K562 (cell line): ENCODE measurements around the gene NKIRAS2. TPM values are rescaled to one million over a fixed set of nuclear protein-coding genes. Genes with fewer than 3 reads are reported as not detected.

Experiments
- ATAC-seq: fragments of 200-7000 bp; cut with Tn5 transposase; 3 replicates; pipeline ENCODE4 v1.9.1; 2020; ENCODE audit warnings: moderate library complexity
- BruUV-seq: library from RNA; stranded (reverse); fragments of 400-500 nt; replicated peaks from 2 replicates; lab custom pipeline; 2021; lab: Mats Ljungman, UMichigan
- CTCF ChIA-PET: fragments of 300-600 bp; formaldehyde crosslinking; extraction: SDS; loops from one replicate; lab custom pipeline; 2021; ENCODE audit warnings: low intra/inter-chr PET ratio; lab: Yijun Ruan, JAX
- POLR2A ChIA-PET: fragments of 300-600, 350-650 bp; sonication (Branson Sonifier 250); formaldehyde crosslinking; extraction: SDS; loops from one replicate; lab custom pipeline; 2021; ENCODE audit warnings: antibody characterized with exemption, inconsistent platforms; lab: Yijun Ruan, JAX
- DNase-seq, 4 experiments: peaks; one replicate each; pipeline versions ENCODE4 v3.0.0 to v3.0.0-alpha.2; 2011 to 2018; ENCODE audit warnings: low spot score in 3 of 4, mixed read lengths in 3 of 4; ENCODE audit errors: extremely low read depth in 1 of 4
- FAIRE-seq: peaks from 2 replicates; lab custom pipeline; 2011; peaks lifted over from hg19 to GRCh38; lab: Jason Lieb, UNC
- H2AFZ ChIP-seq: 2 replicates; pipeline ENCODE4 v1.6.0; 2011; ENCODE audit warnings: low read depth, low read length, control low read depth, inconsistent platforms
- H3K27ac ChIP-seq: fragments of 200-600 bp; 3 replicates; pipeline ENCODE4 v1.8.0; 2011; ENCODE audit warnings: low read depth, mild to moderate bottlenecking, control low read depth, inconsistent platforms, low read length, moderate library complexity, mixed read lengths; ENCODE audit errors: extremely low read depth
- H3K27me3 ChIP-seq, 2 experiments: fragments of 300-600 bp in 1 of 2; 2 replicates in 1 of 2; 3 replicates in 1 of 2; pipeline versions ENCODE4 v1.6.0 to v1.8.0; 2011; ENCODE audit warnings: inconsistent platforms in 2 of 2, low read length in 2 of 2, mild to moderate bottlenecking in 1 of 2, mixed read lengths in 1 of 2, moderate library complexity in 1 of 2; ENCODE audit not compliant: control insufficient read depth in 2 of 2, insufficient read depth in 2 of 2
- H3K36me3 ChIP-seq: fragments of 300-600 bp; 3 replicates; pipeline ENCODE4 v1.8.0; 2011; ENCODE audit warnings: mild to moderate bottlenecking, low read length, inconsistent platforms; ENCODE audit not compliant: control insufficient read depth, insufficient read depth
- H3K4me1 ChIP-seq, 2 experiments: fragments of 200-600 bp in 1 of 2; replicated peaks in 1 of 2; 2 replicates in 1 of 2; 3 replicates in 1 of 2; pipeline versions ENCODE4 v1.5.1 to v1.8.0; 2011; ENCODE audit warnings: inconsistent platforms in 2 of 2, low read length in 2 of 2, mild to moderate bottlenecking in 1 of 2, mixed read lengths in 1 of 2, moderate library complexity in 1 of 2; ENCODE audit not compliant: control insufficient read depth in 2 of 2, insufficient read depth in 2 of 2
- H3K4me2 ChIP-seq: 2 replicates; pipeline ENCODE4 v1.6.1; 2011; ENCODE audit warnings: low read length, control low read depth, inconsistent platforms, mixed read lengths; ENCODE audit not compliant: insufficient read depth
- H3K4me3 ChIP-seq: fragments of 200-600 bp; sonication (generic), shearing (Covaris generic); 2 replicates; pipeline ENCODE4 v1.5.1; 2016; ENCODE audit warnings: control low read depth, inconsistent platforms
- H3K79me2 ChIP-seq: fragments of 200-600 bp; 3 replicates; pipeline ENCODE4 v1.8.0; 2011; ENCODE audit warnings: low read length, inconsistent platforms; ENCODE audit not compliant: control insufficient read depth, insufficient read depth
- H3K9ac ChIP-seq, 2 experiments: 2 replicates each; pipeline versions ENCODE4 v1.6.0 to v1.6.1; 2011; ENCODE audit warnings: low read depth in 2 of 2, low read length in 2 of 2, control low read depth in 1 of 2, inconsistent platforms in 1 of 2, mild to moderate bottlenecking in 1 of 2, mixed read lengths in 1 of 2; ENCODE audit not compliant: insufficient read depth in 1 of 2
- H3K9me1 ChIP-seq: one replicate; pipeline ENCODE4 v1.6.0; 2011; ENCODE audit warnings: inconsistent platforms, mild to moderate bottlenecking, low read length, moderate library complexity; ENCODE audit not compliant: control insufficient read depth, insufficient read depth
- H3K9me3 ChIP-seq: replicated peaks from 2 replicates; pipeline ENCODE4 v1.5.1; 2011; ENCODE audit warnings: low read depth, low read length, inconsistent platforms; ENCODE audit not compliant: control insufficient read depth, insufficient read depth
- H4K20me1 ChIP-seq: replicated peaks from 2 replicates; pipeline ENCODE4 v1.6.1; 2011; ENCODE audit warnings: low read length, inconsistent platforms, mixed read lengths; ENCODE audit not compliant: control insufficient read depth, insufficient read depth
- CEBPG ChIP-seq, 3 experiments: fragments of 200-800 bp in 1 of 3; sonication (Bioruptor generic) in 1 of 3; sonication (generic) in 1 of 3; formaldehyde crosslinking in 1 of 3; IDR thresholded peaks in 2 of 3; conservative IDR thresholded peaks in 1 of 3; 2 replicates each; pipeline versions ENCODE4 v1.6.1 to v1.8.0; 2016 to 2022; ENCODE audit warnings: missing compliant biosample characterization in 2 of 3, missing genetic modification characterization in 2 of 3, mild to moderate bottlenecking in 1 of 3, missing genetic modification reagents in 1 of 3
- HDAC3 ChIP-seq: fragments of 450-650 bp; IDR thresholded peaks from 2 replicates; pipeline ENCODE4 v1.6.1; 2018; ENCODE audit warnings: borderline replicate concordance, mild to moderate bottlenecking, moderate library complexity; ENCODE audit not compliant: partially characterized antibody
- WGBS: fragments of 100-300 bp; shearing (Covaris generic); methylation state at CpG from one replicate; pipeline ENCODE4 v1.1.6; 2016; ENCODE audit warnings: low coverage, mixed read lengths; ENCODE audit not compliant: insufficient coverage; ENCODE audit errors: missing lambda C conversion rate; 5-methylcytosine and 5-hydroxymethylcytosine counted together
- in situ Hi-C: fragments of 300-500 bp; cut with MboI; formaldehyde crosslinking; loops from 4 replicates; pipeline ENCODE4 v1.15.0; 2018; ENCODE audit warnings: inconsistent platforms, mixed read lengths
- intact Hi-C: fragments of 100-400 bp; cut with micrococcal nuclease; formaldehyde crosslinking; loops from 2 replicates; pipeline ENCODE4 v1.14.2; 2022
- polyA plus RNA-seq, 8 experiments: library from polyadenylated mRNA; depleted of rRNA in 4 of 8; stranded (reverse) in 5 of 8; unstranded in 3 of 8; fragments of >200 nt; fragmentation: Nextera tagmentation in 2 of 8; fragmentation: Illumina TruSeq in 1 of 8; extraction: Ambion mirVana in 2 of 8; extraction: Trizol in 1 of 8; gene quantifications; 2 replicates each; pipeline versions ENCODE4 v1.2.1 to v1.2.3, GENCODE V29; 2011 to 2014; ENCODE audit warnings: inconsistent platforms in 1 of 8, missing spikeins in 1 of 8
- total RNA-seq, 7 experiments: library from RNA; depleted of rRNA in 6 of 7; stranded (reverse); fragments of >200 nt in 6 of 7; fragmentation: Illumina TruSeq in 2 of 7; extraction: Trizol in 2 of 7; gene quantifications; 2 replicates each; pipeline versions ENCODE4 v1.2.1 to v1.2.3, GENCODE V29; 2011 to 2021; ENCODE audit warnings: low replicate concordance in 1 of 7

NKIRAS2 gene
- total and polyA plus RNA-seq, 9 of the 15 experiments (the other 6 are each of a cell fraction or from before 2014, with no cell fraction given) = 10.1 to 65.5 (median 29.8) TPM

GRCh38 chr17:42052346-42052877, 32.5 kb downstream of the NKIRAS2 start (continued):
- no peak for TF ChIP-seq CEBPG (CRISPR knock-in tag; IDR thresholded peaks at IDR 0.05)
- TF ChIP-seq CEBPG (tag; conservative IDR thresholded peaks at IDR 0.05 in 1 of 2, IDR thresholded peaks at IDR 0.05 in 1 of 2) = no peak
- TF ChIP-seq, all 486 proteins: peak for 0

DNA sequence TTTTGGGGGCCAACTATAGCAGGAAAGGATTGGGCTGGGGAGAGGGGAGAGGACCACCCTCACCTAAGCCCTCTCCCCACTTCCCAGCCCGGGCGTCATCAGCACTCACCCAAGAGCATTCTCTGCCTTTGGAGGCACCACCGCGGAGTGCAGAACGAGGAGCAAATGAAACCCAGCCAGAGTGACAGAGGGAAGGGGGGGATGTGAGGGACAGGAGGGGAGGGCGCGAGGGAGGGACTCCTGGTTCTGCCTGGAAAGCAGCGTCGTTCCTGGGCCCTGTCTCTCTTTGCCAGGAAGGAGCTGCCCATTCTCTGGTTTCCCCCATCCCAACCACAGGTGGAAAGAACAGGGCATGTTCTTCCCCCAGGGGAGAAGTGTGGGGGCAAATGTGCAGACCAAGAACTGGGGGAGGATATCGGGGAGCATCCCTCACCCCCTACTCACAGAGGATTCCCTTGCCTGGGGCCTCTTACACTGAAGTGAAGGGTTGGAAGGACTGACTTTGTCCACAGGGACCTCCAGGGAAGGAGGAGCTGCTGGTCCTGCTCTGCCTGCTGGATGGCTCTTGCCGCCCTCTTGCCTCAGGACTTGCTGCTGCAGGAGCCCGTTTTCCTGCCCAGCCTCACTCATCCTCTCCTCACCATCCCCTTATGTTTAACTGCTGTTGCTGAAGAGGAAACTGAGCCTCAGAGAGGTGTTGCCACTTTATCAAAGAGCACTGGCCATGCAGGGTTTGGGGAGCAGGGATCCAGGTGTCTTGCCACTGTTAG, 34.0 kb downstream of the NKIRAS2 start:
- WGBS = 3% methylated on average over 10 of the region's 12 CpGs
- H3K9me1 ChIP-seq = no peaks in the 10 kb centered on the region
- DNase-seq (no peak), ATAC-seq (no peak), FAIRE-seq (no peak)
- no peak overlapping the region for H2AFZ ChIP-seq
- CTCF ChIA-PET = no interaction called here
- H3K27ac ChIP-seq = no peak overlapping the region
- in situ Hi-C loops = no loop called here
- POLR2A ChIA-PET = interaction anchor here (0.9 to 1.0 kb wide), 2 partner anchors 27 to 36 kb away, joined by 3 to 4 read pairs; no protein-coding TSS in a partner anchor
- BruUV-seq = no TSS peak
- no peaks in the 10 kb centered on the region for H3K79me2 ChIP-seq
- H3K4me1 ChIP-seq = peaks cover 3 to 18% of the 10 kb centered on the region in 2 experiments; a peak in 3 of 5 replicates
- H3K4me3 ChIP-seq = no peak overlapping the region
- no peaks in the 10 kb centered on the region for H4K20me1 ChIP-seq
- no peaks in the 10 kb centered on the region for H3K9me3 ChIP-seq
- no peaks in the 10 kb centered on the region for H3K36me3 ChIP-seq
- no peak overlapping the region for H3K4me2 ChIP-seq
- no peak for TF ChIP-seq HDAC3
- intact Hi-C loops = no loop called here
- H3K9ac ChIP-seq = peak overlapping the region in 1 of 2 experiments; percentile 41; a peak in 1 of 4 replicates
- H3K27me3 ChIP-seq = peaks cover 10 to 49% of the 10 kb centered on the region in 2 experiments; a peak in 4 of 5 replicates
